Common myeloid progenitor, CD34-positive (primary cell): ENCODE results near the gene SRRT. TPM values are rescaled to one million over a fixed set of nuclear protein-coding genes. Genes with fewer than 3 reads are reported as not detected.
A peak's percentile ranks its signal among the peaks of the same experiment; 100 is the strongest.

ENCODE experiments used
- CTCF ChIA-PET: fragments of 350-600 bp; sonication (Branson Sonifier 250); formaldehyde crosslinking; loops from one replicate; lab custom pipeline; 2021; ENCODE audit warnings: antibody characterized with exemption; lab: Charles Lee
- POLR2A ChIA-PET: fragments of 350-600 bp; sonication (Branson Sonifier 250); formaldehyde crosslinking; loops from one replicate; lab custom pipeline; 2021; ENCODE audit warnings: antibody characterized with exemption; lab: Charles Lee
- DNase-seq, 3 donors: peaks; one replicate each; pipeline versions ENCODE4 v3.0.0 to v3.0.0-alpha.2; 2013
- H3K27ac ChIP-seq, 2 experiments: 1 replicate in 1 of 2; 2 replicates in 1 of 2; pipeline ENCODE4 v1.7.0; 2013; ENCODE audit warnings: inconsistent platforms in 2 of 2, low read length in 2 of 2, mild to moderate bottlenecking in 2 of 2, low read depth in 1 of 2, moderate library complexity in 1 of 2; ENCODE audit not compliant: severe bottlenecking in 2 of 2, insufficient read depth in 1 of 2, poor library complexity in 1 of 2
- H3K27me3 ChIP-seq, 5 experiments: replicated peaks in 2 of 5; 1 replicate in 3 of 5; 2 replicates in 2 of 5; pipeline versions ENCODE4 v1.6.1 to v1.7.0; 2013; ENCODE audit warnings: low read length in 4 of 5, mild to moderate bottlenecking in 2 of 5, moderate library complexity in 2 of 5, inconsistent platforms in 1 of 5; ENCODE audit not compliant: insufficient read depth in 5 of 5, control insufficient read depth in 4 of 5
- H3K36me3 ChIP-seq, 4 experiments: 1 replicate in 2 of 4; 2 replicates in 2 of 4; pipeline versions ENCODE4 v1.6.1 to v1.7.0; 2013; ENCODE audit warnings: low read length in 3 of 4, control low read depth in 1 of 4, mild to moderate bottlenecking in 1 of 4; ENCODE audit not compliant: control insufficient read depth in 4 of 4, insufficient read depth in 4 of 4
- H3K4me1 ChIP-seq, 4 experiments: 1 replicate in 3 of 4; 2 replicates in 1 of 4; pipeline versions ENCODE4 v1.6.1 to v1.7.1; 2013; ENCODE audit warnings: low read length in 3 of 4, mild to moderate bottlenecking in 3 of 4, control low read depth in 1 of 4, inconsistent platforms in 1 of 4, moderate library complexity in 1 of 4; ENCODE audit not compliant: control insufficient read depth in 4 of 4, insufficient read depth in 4 of 4; ENCODE audit errors: control extremely low read depth in 1 of 4
- H3K4me3 ChIP-seq, 7 experiments: 1 replicate in 4 of 7; 2 replicates in 3 of 7; pipeline versions ENCODE4 v1.5.1 to v1.7.0; 2013; ENCODE audit warnings: mild to moderate bottlenecking in 7 of 7, low read length in 6 of 7, moderate library complexity in 6 of 7, inconsistent platforms in 2 of 7, low read depth in 2 of 7, control low read depth in 1 of 7; ENCODE audit not compliant: insufficient read depth in 4 of 7, control insufficient read depth in 1 of 7; ENCODE audit errors: extremely low read depth in 1 of 7
- H3K9me3 ChIP-seq, 5 experiments: 1 replicate in 4 of 5; 2 replicates in 1 of 5; pipeline versions ENCODE4 v1.6.1 to v1.7.1; 2013; ENCODE audit warnings: low read length in 4 of 5, mild to moderate bottlenecking in 2 of 5, inconsistent platforms in 1 of 5, low read depth in 1 of 5, moderate library complexity in 1 of 5; ENCODE audit not compliant: control insufficient read depth in 4 of 5, insufficient read depth in 2 of 5; ENCODE audit errors: control extremely low read depth in 1 of 5
- WGBS: methylation state at CpG from one replicate; pipeline ENCODE4 v1.1.5; 2013; ENCODE audit not compliant: insufficient coverage; 5-methylcytosine and 5-hydroxymethylcytosine counted together
- polyA plus RNA-seq: library from polyadenylated mRNA; unstranded; fragments of 120-200 nt; gene quantifications from one replicate; pipeline ENCODE4 v1.2.1, GENCODE V29; 2013

The SRRT gene, protein sequence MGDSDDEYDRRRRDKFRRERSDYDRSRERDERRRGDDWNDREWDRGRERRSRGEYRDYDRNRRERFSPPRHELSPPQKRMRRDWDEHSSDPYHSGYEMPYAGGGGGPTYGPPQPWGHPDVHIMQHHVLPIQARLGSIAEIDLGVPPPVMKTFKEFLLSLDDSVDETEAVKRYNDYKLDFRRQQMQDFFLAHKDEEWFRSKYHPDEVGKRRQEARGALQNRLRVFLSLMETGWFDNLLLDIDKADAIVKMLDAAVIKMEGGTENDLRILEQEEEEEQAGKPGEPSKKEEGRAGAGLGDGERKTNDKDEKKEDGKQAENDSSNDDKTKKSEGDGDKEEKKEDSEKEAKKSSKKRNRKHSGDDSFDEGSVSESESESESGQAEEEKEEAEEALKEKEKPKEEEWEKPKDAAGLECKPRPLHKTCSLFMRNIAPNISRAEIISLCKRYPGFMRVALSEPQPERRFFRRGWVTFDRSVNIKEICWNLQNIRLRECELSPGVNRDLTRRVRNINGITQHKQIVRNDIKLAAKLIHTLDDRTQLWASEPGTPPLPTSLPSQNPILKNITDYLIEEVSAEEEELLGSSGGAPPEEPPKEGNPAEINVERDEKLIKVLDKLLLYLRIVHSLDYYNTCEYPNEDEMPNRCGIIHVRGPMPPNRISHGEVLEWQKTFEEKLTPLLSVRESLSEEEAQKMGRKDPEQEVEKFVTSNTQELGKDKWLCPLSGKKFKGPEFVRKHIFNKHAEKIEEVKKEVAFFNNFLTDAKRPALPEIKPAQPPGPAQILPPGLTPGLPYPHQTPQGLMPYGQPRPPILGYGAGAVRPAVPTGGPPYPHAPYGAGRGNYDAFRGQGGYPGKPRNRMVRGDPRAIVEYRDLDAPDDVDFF
- 90.5 TPM for polyA plus RNA-seq

DNA sequence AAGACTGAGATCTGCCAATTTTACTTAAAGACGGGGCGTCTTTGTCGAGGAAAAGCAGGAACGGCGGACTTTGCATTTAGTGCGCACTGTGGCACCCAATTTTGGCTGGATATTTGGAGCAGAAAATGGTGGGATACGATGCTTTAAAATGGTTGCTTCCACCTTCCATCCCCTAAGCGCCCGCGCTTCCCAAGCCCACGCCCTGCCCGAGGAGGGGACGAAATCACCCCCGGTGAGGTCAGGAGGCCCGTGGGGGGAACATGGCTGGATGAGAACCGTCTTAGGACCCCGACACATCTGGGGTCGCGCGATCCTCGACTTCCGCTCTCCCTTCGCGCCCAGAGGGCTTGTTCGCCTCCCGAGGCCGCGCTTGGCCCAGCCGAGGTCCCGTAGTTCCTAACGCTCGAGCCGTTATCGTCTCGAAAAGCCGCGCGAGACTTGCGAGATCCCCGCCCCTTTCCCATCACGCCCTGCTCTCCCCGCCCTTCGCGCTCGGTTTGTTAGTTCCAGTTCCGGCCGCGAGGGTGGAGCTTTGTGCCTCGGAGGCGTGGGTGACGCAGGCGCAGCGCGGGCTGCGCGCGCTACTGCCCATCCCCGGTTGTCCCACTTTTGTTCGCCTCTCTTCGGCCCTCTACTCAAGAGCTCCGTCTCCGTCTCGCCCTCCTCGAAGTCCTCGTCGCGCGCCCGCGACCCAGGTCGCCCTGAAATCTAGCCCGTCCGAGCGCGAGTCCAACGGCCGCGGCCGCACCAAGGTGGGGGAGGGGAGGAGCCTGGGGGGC lies at the start of gene SRRT:
Gene SRRT (plus strand): TSS at position 527 of the 779 bp plus-strand sequence. CDS start 488 bp downstream, outside the sequence.
- Histone ChIP-seq H3K27ac (peak within 1 kb of the TSS; percentile 82 to 92), H3K36me3 (peaks cover 2 to 64% (median 32%) of the 10 kb centered on the region in 4 experiments), H3K9me3 (no peaks in the 10 kb centered on the region), H3K4me1 (peaks cover 8 to 26% (median 19%) of the 10 kb centered on the region in 4 experiments), H3K27me3 (no peaks in the 10 kb centered on the region), H3K4me3 (peak within 1 kb of the TSS; percentile 76 to 97 (median 84))
- DNase-seq, result peak; percentile 98 to 99 (median 99)
- WGBS, result 3% methylated on average over 60 of the region's 79 CpGs
- ChIA-PET POLR2A (interaction anchor here (0.8 to 1.4 kb wide), 6 partner anchors 9 to 22 kb away, joined by 3 to 8 read pairs (median 6); partner anchors contain the start of genes SLC12A9 and UFSP1), CTCF (interaction anchor here (0.9 to 3.5 kb wide), 8 partner anchors 10 to 22 kb away, joined by 3 to 20 read pairs (median 4); partner anchors contain the start of genes SLC12A9 and UFSP1)

DNA sequence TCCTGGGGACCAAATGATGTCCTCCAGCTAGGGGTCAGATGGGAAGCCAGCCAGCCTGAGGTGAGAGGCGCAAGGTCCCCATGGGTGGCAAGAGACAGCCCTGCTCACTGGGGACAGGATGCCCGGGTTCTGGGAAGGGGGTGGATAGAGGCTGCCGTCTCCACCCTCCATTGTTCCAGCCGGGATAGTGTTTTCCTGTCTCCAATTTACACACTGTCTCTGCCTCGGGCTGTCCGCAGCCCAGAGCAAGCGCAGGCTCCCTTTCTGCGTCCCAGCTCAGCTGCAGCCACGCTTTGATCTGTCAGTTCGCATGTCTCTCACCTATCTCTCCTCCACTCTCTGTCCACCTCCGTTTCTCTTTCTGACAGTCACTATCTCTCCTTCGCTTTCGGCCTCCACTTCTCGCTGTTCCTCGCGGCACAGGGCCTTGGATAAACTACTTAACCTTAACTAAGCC lies 49.7 kb upstream of the SRRT start:
- ChIA-PET CTCF (interaction anchor here (0.6 to 13.2 kb wide), 8 partner anchors 14 to 515 kb away, joined by 3 to 108 read pairs (median 3); partner anchors contain the start of gene POP7), POLR2A (no interaction called here)
- no peak for DNase-seq
- H3K4me3 ChIP-seq, result no peak overlapping the region
- H3K9me3 ChIP-seq, result no peaks in the 10 kb centered on the region
- WGBS, result 93% methylated on average over 13 of the region's 16 CpGs
- H3K27ac ChIP-seq, result no peak overlapping the region
- peaks cover 0 to 7% (median 2%) of the 10 kb centered on the region in 4 experiments for H3K36me3 ChIP-seq
- H3K4me1 ChIP-seq, result peaks cover 0 to 36% (median 34%) of the 10 kb centered on the region in 4 experiments
- peaks cover 0 to 11% (median 0%) of the 10 kb centered on the region in 5 experiments for H3K27me3 ChIP-seq

DNA sequence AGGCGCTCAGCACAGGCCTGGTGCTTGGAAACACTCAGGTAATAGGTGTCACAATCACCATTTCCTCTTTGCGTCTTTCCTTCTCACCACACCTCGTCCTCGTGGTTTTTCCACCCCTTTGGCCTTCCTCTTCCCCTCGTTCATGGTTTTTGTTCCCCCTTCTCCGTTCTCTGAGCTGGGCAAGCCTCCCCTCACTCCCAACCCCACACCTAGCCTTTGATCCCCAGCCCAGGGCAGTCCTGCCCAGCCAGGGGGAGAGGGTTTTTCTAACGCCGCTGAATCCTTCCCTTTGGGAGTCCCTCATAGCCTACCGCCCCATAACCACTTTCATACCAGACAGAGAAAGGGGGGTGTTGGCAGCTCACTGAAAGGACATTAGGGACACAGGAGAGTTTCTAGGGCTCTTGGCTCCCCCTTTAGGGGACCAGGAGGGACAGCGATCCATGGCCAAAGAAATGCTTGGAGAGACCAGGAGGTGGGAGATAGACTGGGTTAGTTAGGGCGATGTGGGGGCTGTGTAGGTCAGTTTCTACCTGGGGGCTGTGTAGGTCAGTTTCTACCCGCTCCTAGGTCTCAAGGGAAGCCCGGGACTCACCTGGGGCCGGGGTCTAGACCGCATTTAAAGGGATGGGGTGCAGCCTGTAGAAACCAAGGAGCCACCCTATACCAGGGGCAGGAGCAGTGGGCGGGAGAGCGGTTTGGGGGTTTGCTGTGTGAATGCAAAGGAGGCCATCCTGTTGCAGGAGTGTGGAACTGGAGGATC lies 49.0 kb upstream of the SRRT start:
- H3K36me3 ChIP-seq, result peaks cover 0 to 7% (median 2%) of the 10 kb centered on the region in 4 experiments
- peaks cover 0 to 11% (median 0%) of the 10 kb centered on the region in 5 experiments for H3K27me3 ChIP-seq
- H3K27ac ChIP-seq, result peak overlapping the region in 1 of 2 experiments; percentile 25
- peak overlapping the region in 4 of 7 experiments; percentile 65 to 81 (median 70) for H3K4me3 ChIP-seq
- H3K9me3 ChIP-seq, result no peaks in the 10 kb centered on the region
- H3K4me1 ChIP-seq, result peaks cover 0 to 36% (median 34%) of the 10 kb centered on the region in 4 experiments
- ChIA-PET POLR2A (no interaction called here), CTCF (interaction anchor here (0.6 to 13.2 kb wide), 8 partner anchors 14 to 515 kb away, joined by 3 to 108 read pairs (median 3); partner anchors contain the start of gene POP7)
- peak; percentile 56 to 65 (median 65) for DNase-seq
- 26% methylated on average over 8 of the region's 17 CpGs for WGBS

DNA sequence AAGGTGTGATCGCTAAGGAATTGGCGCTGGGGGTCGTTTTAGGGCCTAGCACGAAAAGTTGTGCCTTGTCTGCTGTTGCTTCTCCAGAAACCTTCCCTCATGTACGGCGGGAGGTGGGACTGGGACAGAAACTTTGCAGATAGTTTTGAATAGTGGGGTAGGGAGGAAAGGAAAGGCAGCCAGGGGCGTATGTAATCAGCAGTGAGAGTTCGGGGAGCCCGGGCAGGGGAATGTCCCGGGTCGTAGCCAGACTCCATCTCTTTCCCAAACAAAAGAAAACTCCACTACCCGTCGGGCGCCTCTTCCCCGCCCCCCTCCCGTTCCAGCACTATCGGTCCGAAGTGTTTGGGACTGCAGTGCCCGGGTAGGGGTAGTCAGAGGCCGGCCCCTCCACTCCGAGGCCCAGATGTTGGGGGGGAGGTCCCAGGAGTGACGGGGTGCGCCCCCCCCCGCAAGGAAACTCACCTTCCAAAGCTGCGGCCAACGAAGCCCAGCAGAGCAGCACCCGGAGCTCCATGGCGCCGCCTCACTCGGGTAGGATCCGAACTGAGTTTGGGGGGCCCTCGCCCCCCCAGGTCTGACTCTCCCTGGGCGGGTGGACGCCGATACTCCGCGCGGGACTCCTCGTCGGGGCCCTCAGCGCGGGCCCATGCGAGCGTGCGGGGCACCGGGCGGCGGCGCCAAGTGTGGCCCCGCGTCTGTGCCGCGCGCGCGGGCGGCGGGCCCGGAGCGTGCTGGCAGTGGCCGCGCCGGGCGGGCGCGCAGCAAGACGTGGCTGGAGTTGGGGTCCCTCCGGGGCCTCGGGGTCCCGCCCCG lies 48.2 kb upstream of the SRRT start:
- Histone ChIP-seq H3K4me1 (peaks cover 0 to 36% (median 34%) of the 10 kb centered on the region in 4 experiments), H3K36me3 (peaks cover 0 to 7% (median 2%) of the 10 kb centered on the region in 4 experiments), H3K4me3 (peak overlapping the region; percentile 50 to 81 (median 65)), H3K27ac (peak overlapping the region in 1 of 2 experiments; percentile 25), H3K27me3 (peaks cover 0 to 11% (median 0%) of the 10 kb centered on the region in 5 experiments), H3K9me3 (no peaks in the 10 kb centered on the region)
- POLR2A ChIA-PET, result no interaction called here
- WGBS, result 1% methylated on average over 35 of the region's 71 CpGs
- DNase-seq, result peak in 1 of 3 donors; percentile 53
- CTCF ChIA-PET, result interaction anchor here (1.0 to 13.2 kb wide), 9 partner anchors 15 to 365 kb away, joined by 3 to 108 read pairs (median 3); partner anchors contain the start of genes POP7 and SLC12A9
